Measurements from ENCODE around the gene ELAVL2.

ELAVL2 gene

GRCh38 chr9:23812673-23813072, 13.4 kb downstream of the ELAVL2 start:
- Histone ChIP-seq H3K4me3 (ENCODE audit: low read depth, low read length, poor library complexity, severe bottlenecking) (no peak overlapping the region), H3K79me2 (ENCODE audit: insufficient read depth, low read length) (no peaks in the 10 kb centered on the region), H3K9ac (ENCODE audit: low read length) (no peak overlapping the region), H3K36me3 (ENCODE audit: insufficient read depth, low read length) (no peaks in the 10 kb centered on the region), H3K27ac (ENCODE audit: low read depth, low read length, poor library complexity, severe bottlenecking) (no peak overlapping the region), H3K4me1 (ENCODE audit: insufficient read depth, low read length, severe bottlenecking) (no peaks in the 10 kb centered on the region), H2AFZ (ENCODE audit: low read length) (no peak overlapping the region), H4K20me1 (ENCODE audit: insufficient read depth, low read length) (no peaks in the 10 kb centered on the region), H3K4me2 (ENCODE audit: low read length) (no peak overlapping the region), H3K9me2 (ENCODE audit: low read depth, low read length) (no peaks in the 10 kb centered on the region), H3K27me3 (ENCODE audit: insufficient read depth, low read length) (no peaks in the 10 kb centered on the region), H3K9me3 (ENCODE audit: low read length) (no peaks in the 10 kb centered on the region), H3F3A (ENCODE audit: insufficient read depth, low read length) (no peaks in the 10 kb centered on the region)
- TF ChIP-seq EZH2 (IDR thresholded peaks at IDR 0.05; ENCODE audit: borderline replicate concordance, low read length) (no peak), CTCF (IDR thresholded peaks at IDR 0.05; ENCODE audit: low read length) (no peak)

GRCh38 chr9:23811633-23812032, 14.4 kb downstream of the ELAVL2 start:
- H3K4me1 ChIP-seq (ENCODE audit: insufficient read depth, low read length, severe bottlenecking) = no peaks in the 10 kb centered on the region
- H3K36me3 ChIP-seq (ENCODE audit: insufficient read depth, low read length) = no peaks in the 10 kb centered on the region
- no peak overlapping the region for H2AFZ ChIP-seq (ENCODE audit: low read length)
- no peak overlapping the region for H3K27ac ChIP-seq (ENCODE audit: low read depth, low read length, poor library complexity, severe bottlenecking)
- no peaks in the 10 kb centered on the region for H3F3A ChIP-seq (ENCODE audit: insufficient read depth, low read length)
- H3K9ac ChIP-seq (ENCODE audit: low read length) = no peak overlapping the region
- no peak overlapping the region for H3K4me2 ChIP-seq (ENCODE audit: low read length)
- H3K79me2 ChIP-seq (ENCODE audit: insufficient read depth, low read length) = no peaks in the 10 kb centered on the region
- H3K4me3 ChIP-seq (ENCODE audit: low read depth, low read length, poor library complexity, severe bottlenecking) = no peak overlapping the region
- no peaks in the 10 kb centered on the region for H4K20me1 ChIP-seq (ENCODE audit: insufficient read depth, low read length)
- H3K27me3 ChIP-seq (ENCODE audit: insufficient read depth, low read length) = no peaks in the 10 kb centered on the region
- no peaks in the 10 kb centered on the region for H3K9me2 ChIP-seq (ENCODE audit: low read depth, low read length)
- TF ChIP-seq EZH2 (IDR thresholded peaks at IDR 0.05; ENCODE audit: borderline replicate concordance, low read length) (no peak), CTCF (IDR thresholded peaks at IDR 0.05; ENCODE audit: low read length) (no peak)
- no peaks in the 10 kb centered on the region for H3K9me3 ChIP-seq (ENCODE audit: low read length)

GRCh38 chr9:23803216-23803615, 22.8 kb downstream of the ELAVL2 start:
- H3K4me2 ChIP-seq (ENCODE audit: low read length) = no peak overlapping the region
- no peaks in the 10 kb centered on the region for H3K27me3 ChIP-seq (ENCODE audit: insufficient read depth, low read length)
- H4K20me1 ChIP-seq (ENCODE audit: insufficient read depth, low read length) = no peaks in the 10 kb centered on the region
- H3K36me3 ChIP-seq (ENCODE audit: insufficient read depth, low read length) = no peaks in the 10 kb centered on the region
- H3F3A ChIP-seq (ENCODE audit: insufficient read depth, low read length) = no peaks in the 10 kb centered on the region
- H3K9me3 ChIP-seq (ENCODE audit: low read length) = no peaks in the 10 kb centered on the region
- no peak overlapping the region for H3K27ac ChIP-seq (ENCODE audit: low read depth, low read length, poor library complexity, severe bottlenecking)
- H2AFZ ChIP-seq (ENCODE audit: low read length) = no peak overlapping the region
- H3K9me2 ChIP-seq (ENCODE audit: low read depth, low read length) = no peaks in the 10 kb centered on the region
- H3K9ac ChIP-seq (ENCODE audit: low read length) = no peak overlapping the region
- TF ChIP-seq EZH2 (IDR thresholded peaks at IDR 0.05; ENCODE audit: borderline replicate concordance, low read length) = no peak
- TF ChIP-seq CTCF (IDR thresholded peaks at IDR 0.05; ENCODE audit: low read length) = no peak
- no peaks in the 10 kb centered on the region for H3K4me1 ChIP-seq (ENCODE audit: insufficient read depth, low read length, severe bottlenecking)
- H3K79me2 ChIP-seq (ENCODE audit: insufficient read depth, low read length) = no peaks in the 10 kb centered on the region
- no peak overlapping the region for H3K4me3 ChIP-seq (ENCODE audit: low read depth, low read length, poor library complexity, severe bottlenecking)
